ENCODE results near the gene SP6.

Gene SP6

DNA sequence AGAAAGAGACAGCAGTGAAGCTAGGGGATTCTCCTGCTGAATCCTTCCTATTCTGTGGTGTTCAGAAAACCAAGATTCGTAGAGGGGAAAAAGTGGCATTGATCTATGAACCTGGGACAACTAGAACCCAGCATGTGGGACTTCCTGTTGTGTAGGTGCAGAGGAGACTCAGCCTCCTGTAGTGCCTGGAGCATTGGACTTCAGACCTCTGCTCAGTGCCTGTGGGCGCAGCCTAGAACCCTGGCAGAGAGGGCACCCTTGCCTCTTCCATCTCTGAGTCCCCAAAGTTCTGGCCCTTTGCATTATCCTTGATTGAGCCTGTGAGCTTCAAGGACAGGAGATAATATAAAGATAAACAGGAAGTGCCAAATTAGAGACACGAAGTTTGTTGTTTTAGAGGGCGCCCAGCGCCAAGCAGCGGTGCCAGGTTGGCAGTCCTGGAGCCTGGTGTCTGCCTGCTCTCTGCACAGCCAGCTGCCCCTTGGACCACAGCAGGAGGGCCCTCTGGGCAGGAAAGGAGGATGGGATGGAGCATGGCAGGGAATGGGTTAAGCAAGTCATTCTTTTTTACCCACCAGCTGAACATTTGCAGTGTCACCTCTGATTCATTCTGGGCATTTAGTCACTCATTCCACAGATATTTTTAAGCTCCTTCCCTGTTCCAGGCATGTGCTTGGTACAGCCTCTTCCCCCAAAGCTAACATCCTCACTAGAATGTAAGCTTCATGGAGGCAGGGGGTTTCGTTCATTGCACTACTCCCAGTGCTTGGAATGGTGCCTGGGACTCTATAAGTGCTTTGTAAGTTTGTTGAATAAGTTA is 11.9 kb upstream of the SP6 start:
- CTCF ChIA-PET: interaction anchor here (0.9 to 32.3 kb wide), 4 partner anchors 9 to 24 kb away, joined by 4 to 1547 read pairs (median 106); partner anchors contain the start of genes SCRN2 and SP2

DNA sequence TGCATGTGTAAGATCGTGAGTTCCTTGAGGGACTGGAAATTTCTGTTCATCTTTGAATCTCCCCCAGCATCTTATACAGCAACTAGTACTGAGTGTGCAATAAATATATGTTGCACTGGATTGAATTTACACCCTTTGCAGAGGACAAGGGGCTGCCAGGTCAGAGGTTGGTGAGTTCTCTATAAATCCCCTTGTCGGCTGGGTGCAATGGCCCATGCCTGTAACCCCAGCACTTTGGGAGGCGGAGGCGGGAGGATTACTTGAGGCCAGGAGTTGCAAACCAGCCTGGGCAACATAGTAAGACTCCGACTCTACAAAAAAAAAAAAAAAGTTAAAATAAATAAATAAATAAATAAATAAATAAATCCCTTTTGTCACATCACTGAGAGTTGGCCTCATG is 9.4 kb upstream of the SP6 start:
- ChIA-PET POLR2A (no interaction called here), CTCF (interaction anchor here (13.4 to 32.3 kb wide), 2 partner anchors 16 to 26 kb away, joined by 208 to 1547 read pairs; partner anchors contain the start of genes SCRN2 and SP2)
- no peak for DNase-seq (ENCODE audit: low read depth, low spot score)
- no peak for TF ChIP-seq CTCF (IDR thresholded peaks at IDR 0.05; ENCODE audit: insufficient read depth, low read length, missing control alignments)
- no peak overlapping the region for H3K4me3 ChIP-seq (ENCODE audit: low read depth, low read length)

More for the DNA sequence above, 11.9 kb upstream of the SP6 start:
- DNase-seq (ENCODE audit: low read depth, low spot score): peak; percentile 50
- TF ChIP-seq CTCF (IDR thresholded peaks at IDR 0.05; ENCODE audit: insufficient read depth, low read length, missing control alignments): no peak
- H3K4me3 ChIP-seq (ENCODE audit: low read depth, low read length): no peak overlapping the region
- POLR2A ChIA-PET: interaction anchor here (0.6 to 1.3 kb wide), 3 partner anchors 16 to 31 kb away, joined by 3 to 4 read pairs (median 4); partner anchors contain the start of genes LRRC46 and MRPL10

DNA sequence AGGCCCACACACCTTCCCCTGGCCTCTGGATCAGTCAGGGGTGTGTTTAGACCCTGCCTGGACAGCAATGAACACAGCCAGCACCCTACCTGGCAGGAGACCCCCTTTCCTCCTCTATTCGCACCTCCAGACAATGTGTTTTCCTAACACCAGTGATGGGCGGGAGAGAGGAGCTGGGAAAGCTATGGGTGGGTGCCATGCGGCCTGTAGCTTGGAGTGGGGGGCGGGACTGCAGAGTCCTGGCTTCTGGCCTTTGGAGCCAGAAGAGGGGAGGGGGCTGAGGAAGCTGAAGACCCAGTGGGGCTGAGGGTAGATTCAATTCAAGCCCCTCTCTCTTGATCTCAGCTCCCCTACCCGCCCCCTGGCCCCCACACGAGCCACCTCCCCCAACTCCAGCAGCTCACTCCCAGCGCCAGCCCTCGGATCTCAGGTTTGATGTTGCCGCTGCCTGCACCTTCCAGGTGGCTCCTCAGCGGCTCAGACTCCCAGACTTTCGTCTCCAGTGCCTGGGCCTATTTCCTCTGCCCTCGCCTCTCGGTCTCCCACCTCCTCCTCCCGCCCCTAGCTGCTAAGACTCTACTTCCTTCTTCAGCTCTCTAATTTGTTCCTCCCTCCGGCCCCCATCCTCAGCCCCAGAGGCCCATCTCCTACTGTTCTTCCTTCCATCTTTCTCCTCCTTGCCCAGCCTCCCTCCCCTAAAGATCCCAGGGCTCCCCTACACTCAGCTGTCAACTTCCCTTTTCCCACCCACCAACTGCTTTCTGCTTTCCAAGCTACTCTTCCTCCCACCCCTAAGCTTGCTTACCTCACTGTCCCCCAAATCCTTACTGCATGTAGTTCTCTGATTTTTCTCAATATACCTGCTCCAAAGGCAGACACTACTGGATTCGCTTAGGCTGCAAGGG is 6.8 kb upstream of the SP6 start:
- no peak overlapping the region for H3K4me3 ChIP-seq (ENCODE audit: low read depth, low read length)
- ChIA-PET POLR2A (no interaction called here), CTCF (interaction anchor here (13.4 to 32.3 kb wide), 2 partner anchors 13 to 29 kb away, joined by 208 to 1547 read pairs; partner anchors contain the start of genes SCRN2 and SP2)
- no peak for DNase-seq (ENCODE audit: low read depth, low spot score)
- TF ChIP-seq CTCF (IDR thresholded peaks at IDR 0.05; ENCODE audit: insufficient read depth, low read length, missing control alignments): no peak

DNA sequence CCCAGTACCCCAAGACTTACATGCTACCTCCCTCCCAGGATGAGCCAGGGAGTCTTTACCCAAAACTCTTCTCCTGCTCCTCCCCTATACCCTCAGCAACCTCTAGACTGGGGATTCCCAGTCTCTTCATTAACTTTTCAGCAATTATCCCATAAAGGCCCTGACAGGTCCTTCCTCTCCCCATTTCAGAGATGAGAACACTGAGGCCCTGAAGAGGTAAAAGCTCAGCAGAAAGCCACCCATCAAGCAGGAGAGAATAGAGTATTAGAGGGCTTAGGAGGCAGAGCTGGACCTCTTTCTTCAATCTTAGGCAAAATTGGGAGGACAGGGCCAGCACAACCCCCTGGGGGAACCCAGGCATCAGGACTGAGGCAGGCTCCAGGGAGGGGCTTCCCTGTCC is 5.9 kb upstream of the SP6 start:
- ChIA-PET CTCF (interaction anchor here (1.1 to 32.3 kb wide), 3 partner anchors 12 to 30 kb away, joined by 4 to 1547 read pairs (median 208); partner anchors contain the start of genes SCRN2 and SP2), POLR2A (no interaction called here)

GRCh38 chr17:47855737-47856136 is 4.8 kb upstream of the SP6 start:
- POLR2A ChIA-PET: no interaction called here
- no peak overlapping the region for H3K4me3 ChIP-seq (ENCODE audit: low read depth, low read length)
- TF ChIP-seq CTCF (IDR thresholded peaks at IDR 0.05; ENCODE audit: insufficient read depth, low read length, missing control alignments): no peak
- DNase-seq (ENCODE audit: low read depth, low spot score): no peak
- CTCF ChIA-PET: interaction anchor here (1.0 to 32.3 kb wide), 4 partner anchors 11 to 31 kb away, joined by 4 to 1547 read pairs (median 106); partner anchors contain the start of genes SCRN2 and SP2

More for the DNA sequence above, 5.9 kb upstream of the SP6 start:
- DNase-seq (ENCODE audit: low read depth, low spot score): no peak
- no peak for TF ChIP-seq CTCF (IDR thresholded peaks at IDR 0.05; ENCODE audit: insufficient read depth, low read length, missing control alignments)
- H3K4me3 ChIP-seq (ENCODE audit: low read depth, low read length): no peak overlapping the region
